ENCODE measurements around the gene PDPR.
"Not testable (repeated sequence)": the region's sequence is repeated elsewhere in the genome, so short reads cannot be mapped to it uniquely, and the experiment has no call there.

The PDPR gene

GRCh38 chr16:70088160-70088559, 26.0 kb upstream of the PDPR start:
- not testable (repeated sequence) for DNase-seq; H3K4me2 ChIP-seq (ENCODE audit: low read length); H3K18ac ChIP-seq (ENCODE audit: low read length); H2BK5ac ChIP-seq (ENCODE audit: low read depth, low read length, poor library complexity); H4K8ac ChIP-seq (ENCODE audit: low read depth, low read length); H2AK5ac ChIP-seq (ENCODE audit: low read length); H2BK120ac ChIP-seq (ENCODE audit: insufficient read depth, low read length, poor library complexity); H3K9me3 ChIP-seq (ENCODE audit: insufficient read depth, low read depth, low read length); H3K79me2 ChIP-seq (ENCODE audit: control insufficient read depth, insufficient read depth, low read length, poor library complexity); H3K79me1 ChIP-seq (ENCODE audit: low read length); H3K4me3 ChIP-seq (ENCODE audit: low read depth, low read length); H3K23ac ChIP-seq (ENCODE audit: low read length); H3K9ac ChIP-seq (ENCODE audit: low read length); H3K14ac ChIP-seq (ENCODE audit: low read length); H2AFZ ChIP-seq (ENCODE audit: insufficient read depth, low read length, poor library complexity); H3K4me1 ChIP-seq (ENCODE audit: control insufficient read depth in 1 of 2, insufficient read depth in 2 of 2, low read length in 2 of 2); H3K4ac ChIP-seq (ENCODE audit: low read depth, low read length); H3K27ac ChIP-seq (ENCODE audit: low read depth, low read length); H4K91ac ChIP-seq (ENCODE audit: low read depth, low read length); H3K27me3 ChIP-seq (ENCODE audit: insufficient read depth, low read length); H4K12ac ChIP-seq (ENCODE audit: low read depth, low read length); H3K36me3 ChIP-seq (ENCODE audit: control insufficient read depth in 1 of 2, insufficient read depth in 2 of 2, low read length in 2 of 2); H2BK12ac ChIP-seq (ENCODE audit: low read length)
- WGBS (ENCODE audit: extremely low coverage, insufficient coverage, insufficient read length), result no CpG with 5 or more reads among the region's 2 CpGs

- H3K9me3 ChIP-seq (ENCODE audit: insufficient read depth, low read depth, low read length); H2BK120ac ChIP-seq (ENCODE audit: insufficient read depth, low read length, poor library complexity); H3K18ac ChIP-seq (ENCODE audit: low read length); H3K23ac ChIP-seq (ENCODE audit: low read length); H2BK12ac ChIP-seq (ENCODE audit: low read length); H3K4me1 ChIP-seq (ENCODE audit: control insufficient read depth in 1 of 2, insufficient read depth in 2 of 2, low read length in 2 of 2); H3K4ac ChIP-seq (ENCODE audit: low read depth, low read length); H4K91ac ChIP-seq (ENCODE audit: low read depth, low read length); H2AFZ ChIP-seq (ENCODE audit: insufficient read depth, low read length, poor library complexity); H3K27me3 ChIP-seq (ENCODE audit: insufficient read depth, low read length); H3K4me2 ChIP-seq (ENCODE audit: low read length); H3K4me3 ChIP-seq (ENCODE audit: low read depth, low read length); H3K79me1 ChIP-seq (ENCODE audit: low read length); H4K12ac ChIP-seq (ENCODE audit: low read depth, low read length); H3K36me3 ChIP-seq (ENCODE audit: control insufficient read depth in 1 of 2, insufficient read depth in 2 of 2, low read length in 2 of 2); DNase-seq; H2BK5ac ChIP-seq (ENCODE audit: low read depth, low read length, poor library complexity); H4K8ac ChIP-seq (ENCODE audit: low read depth, low read length); H3K9ac ChIP-seq (ENCODE audit: low read length); H3K79me2 ChIP-seq (ENCODE audit: control insufficient read depth, insufficient read depth, low read length, poor library complexity); H3K14ac ChIP-seq (ENCODE audit: low read length); H3K27ac ChIP-seq (ENCODE audit: low read depth, low read length); H2AK5ac ChIP-seq (ENCODE audit: low read length): not testable (repeated sequence)
- no CpG with 5 or more reads among the region's 4 CpGs for WGBS (ENCODE audit: extremely low coverage, insufficient coverage, insufficient read length)
Observed at GRCh38 chr16:70088877-70089276, 25.3 kb upstream of the PDPR start.

DNA sequence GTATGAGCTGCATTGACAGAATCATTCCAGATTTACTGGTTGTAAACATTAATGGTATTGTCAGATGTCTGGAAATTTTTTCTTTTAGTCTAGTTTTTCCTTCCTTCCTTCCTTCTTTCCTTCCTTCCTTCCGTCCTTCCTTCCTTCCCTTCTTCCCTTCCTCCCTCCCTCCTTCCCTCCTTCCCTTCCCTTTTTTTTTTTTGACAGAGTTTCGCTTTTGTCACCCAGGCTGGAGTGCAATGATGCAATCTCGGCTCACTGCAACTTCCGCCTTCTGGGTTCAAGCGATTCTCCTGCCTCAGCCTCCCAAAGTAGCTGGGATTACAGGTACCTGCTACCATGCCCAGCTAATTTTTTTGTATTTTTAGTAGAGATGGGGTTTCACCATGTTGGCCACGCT, 24.8 kb upstream of the PDPR start:
- no CpG with 5 or more reads among the region's 6 CpGs for WGBS (ENCODE audit: extremely low coverage, insufficient coverage, insufficient read length)
- H4K8ac ChIP-seq (ENCODE audit: low read depth, low read length); H2BK5ac ChIP-seq (ENCODE audit: low read depth, low read length, poor library complexity); H3K4me1 ChIP-seq (ENCODE audit: control insufficient read depth in 1 of 2, insufficient read depth in 2 of 2, low read length in 2 of 2); H3K4me2 ChIP-seq (ENCODE audit: low read length); H4K91ac ChIP-seq (ENCODE audit: low read depth, low read length); H3K79me1 ChIP-seq (ENCODE audit: low read length); H3K14ac ChIP-seq (ENCODE audit: low read length); H3K79me2 ChIP-seq (ENCODE audit: control insufficient read depth, insufficient read depth, low read length, poor library complexity); H3K18ac ChIP-seq (ENCODE audit: low read length); H3K27ac ChIP-seq (ENCODE audit: low read depth, low read length); H2AFZ ChIP-seq (ENCODE audit: insufficient read depth, low read length, poor library complexity); H3K4me3 ChIP-seq (ENCODE audit: low read depth, low read length); H3K9me3 ChIP-seq (ENCODE audit: insufficient read depth, low read depth, low read length); H2AK5ac ChIP-seq (ENCODE audit: low read length); H2BK120ac ChIP-seq (ENCODE audit: insufficient read depth, low read length, poor library complexity); H4K12ac ChIP-seq (ENCODE audit: low read depth, low read length); H3K4ac ChIP-seq (ENCODE audit: low read depth, low read length); H3K27me3 ChIP-seq (ENCODE audit: insufficient read depth, low read length); H3K9ac ChIP-seq (ENCODE audit: low read length); DNase-seq; H2BK12ac ChIP-seq (ENCODE audit: low read length); H3K36me3 ChIP-seq (ENCODE audit: control insufficient read depth in 1 of 2, insufficient read depth in 2 of 2, low read length in 2 of 2); H3K23ac ChIP-seq (ENCODE audit: low read length): not testable (repeated sequence)

- H3K4me2 ChIP-seq (ENCODE audit: low read length); H3K9ac ChIP-seq (ENCODE audit: low read length); H3K4me3 ChIP-seq (ENCODE audit: low read depth, low read length); H3K18ac ChIP-seq (ENCODE audit: low read length); H2BK120ac ChIP-seq (ENCODE audit: insufficient read depth, low read length, poor library complexity); H4K91ac ChIP-seq (ENCODE audit: low read depth, low read length); H4K12ac ChIP-seq (ENCODE audit: low read depth, low read length); H2AFZ ChIP-seq (ENCODE audit: insufficient read depth, low read length, poor library complexity); H3K27me3 ChIP-seq (ENCODE audit: insufficient read depth, low read length); H3K14ac ChIP-seq (ENCODE audit: low read length); H3K4me1 ChIP-seq (ENCODE audit: control insufficient read depth in 1 of 2, insufficient read depth in 2 of 2, low read length in 2 of 2); H4K8ac ChIP-seq (ENCODE audit: low read depth, low read length); H2BK5ac ChIP-seq (ENCODE audit: low read depth, low read length, poor library complexity); H3K27ac ChIP-seq (ENCODE audit: low read depth, low read length); H2AK5ac ChIP-seq (ENCODE audit: low read length); H3K23ac ChIP-seq (ENCODE audit: low read length); H3K36me3 ChIP-seq (ENCODE audit: control insufficient read depth in 1 of 2, insufficient read depth in 2 of 2, low read length in 2 of 2); H3K4ac ChIP-seq (ENCODE audit: low read depth, low read length); H2BK12ac ChIP-seq (ENCODE audit: low read length); H3K79me2 ChIP-seq (ENCODE audit: control insufficient read depth, insufficient read depth, low read length, poor library complexity); DNase-seq; H3K9me3 ChIP-seq (ENCODE audit: insufficient read depth, low read depth, low read length); H3K79me1 ChIP-seq (ENCODE audit: low read length): not testable (repeated sequence)
- WGBS (ENCODE audit: extremely low coverage, insufficient coverage, insufficient read length), result no CpG with 5 or more reads among the region's 4 CpGs
Observed at GRCh38 chr16:70091104-70091503, 23.0 kb upstream of the PDPR start.
